Activated T-helper 17 cell treated with anti-CD3 and anti-CD28 coated beads, Interleukin-2, amount 50 U/mL, for 72 hours (primary cell): ENCODE data around the gene FARS2. TPM values are rescaled to one million over a fixed set of nuclear protein-coding genes. Genes with fewer than 3 reads are reported as not detected.

Source experiments
- ATAC-seq: fragments of 150-1000 bp; cut with Tn5 transposase; replicated peaks from 2 replicates; pipeline ENCODE4 v1.10.0; 2021; ENCODE audit warnings: mild to moderate bottlenecking, moderate library complexity
- H3K27ac Mint-ChIP-seq: one replicate; pipeline ENCODE4 v1.8.0; 2022; ENCODE audit warnings: mixed read lengths
- H3K27me3 Mint-ChIP-seq: one replicate; pipeline ENCODE4 v1.8.0; 2022; ENCODE audit warnings: mixed read lengths
- H3K36me3 Mint-ChIP-seq: one replicate; pipeline ENCODE4 v1.8.0; 2022; ENCODE audit warnings: low read depth, mild to moderate bottlenecking, mixed read lengths
- H3K4me1 Mint-ChIP-seq: one replicate; pipeline ENCODE4 v1.8.0; 2022; ENCODE audit warnings: mixed read lengths
- H3K4me3 Mint-ChIP-seq: one replicate; pipeline ENCODE4 v1.8.0; 2022; ENCODE audit warnings: mild to moderate bottlenecking, mixed read lengths
- H3K9me3 Mint-ChIP-seq: one replicate; pipeline ENCODE4 v1.8.0; 2022; ENCODE audit warnings: mixed read lengths
- total RNA-seq, 2 donors: library from RNA; stranded (reverse); gene quantifications; one replicate each; pipeline ENCODE4 v1.2.3, GENCODE V29; 2022

FARS2 gene
- total RNA-seq, 2 donors from 2014 or later: 19.3 to 48.3 TPM

- H3K36me3 Mint-ChIP-seq: no peaks in the 10 kb centered on the region
- peaks cover 6% of the 10 kb centered on the region for H3K9me3 Mint-ChIP-seq
- no peak for ATAC-seq
- no peak overlapping the region for H3K27ac Mint-ChIP-seq
- H3K4me3 Mint-ChIP-seq: no peak overlapping the region
- peaks cover 11% of the 10 kb centered on the region for H3K4me1 Mint-ChIP-seq
- H3K27me3 Mint-ChIP-seq: no peaks in the 10 kb centered on the region
Observed at GRCh38 chr6:5817869-5818268, 556.6 kb downstream of the FARS2 start.

- H3K27me3 Mint-ChIP-seq: no peaks in the 10 kb centered on the region
- ATAC-seq: no peak
- peaks cover 4% of the 10 kb centered on the region for H3K4me1 Mint-ChIP-seq
- no peak overlapping the region for H3K27ac Mint-ChIP-seq
- H3K9me3 Mint-ChIP-seq: peaks cover 6% of the 10 kb centered on the region
- H3K4me3 Mint-ChIP-seq: no peak overlapping the region
- H3K36me3 Mint-ChIP-seq: no peaks in the 10 kb centered on the region
Observed at GRCh38 chr6:5818959-5819358, 557.6 kb downstream of the FARS2 start.

Other genes starting within 250 kb of the FARS2 start
- gene PPP1R3G, start 176.2 kb upstream of the FARS2 start, total RNA-seq: under 1 TPM in 1 of 2 donors, not detected in 1; 0.05 TPM
- gene LYRM4, start 563 bp upstream of the FARS2 start, total RNA-seq: 10 to 100 TPM; 34.0 to 64.2 TPM